Measurements from ENCODE around the gene GRB10.
"Not testable (repeated sequence)": the region's sequence is repeated elsewhere in the genome, so short reads cannot be mapped to it uniquely, and the experiment has no call there.

GRB10 gene

GRCh38 chr7:50584793-50585408 is 197.8 kb downstream of the GRB10 start:
- TF ChIP-seq GATA1 (IDR thresholded peaks at IDR 0.05; ENCODE audit: low read depth, low read length) (no peak), POLR2A (IDR thresholded peaks at IDR 0.05; ENCODE audit: low read length) (no peak)
- DNase-seq, result no peak

DNA sequence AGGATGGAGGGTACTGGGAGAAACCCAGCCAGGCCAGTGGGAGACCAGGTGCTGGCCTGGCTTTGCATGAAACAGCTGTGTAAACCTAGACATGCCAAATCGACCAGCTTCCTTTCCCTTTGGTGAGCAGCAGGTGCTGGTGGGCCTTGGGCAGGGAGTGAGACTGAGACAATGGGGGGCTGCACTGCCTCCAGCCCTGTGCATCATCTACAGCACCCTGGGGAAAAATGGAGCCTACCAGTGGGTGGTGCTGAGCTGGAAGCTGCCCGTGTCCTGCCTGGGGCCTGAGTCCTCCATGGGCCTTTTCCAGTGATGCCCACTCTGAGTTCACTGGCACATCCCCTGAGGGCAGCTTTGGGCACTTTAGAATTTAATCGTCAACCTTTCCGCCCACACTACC is 198.3 kb downstream of the GRB10 start:
- no peak for DNase-seq
- TF ChIP-seq GATA1 (IDR thresholded peaks at IDR 0.05; ENCODE audit: low read depth, low read length) (no peak), POLR2A (IDR thresholded peaks at IDR 0.05; ENCODE audit: low read length) (no peak)

GRCh38 chr7:50583295-50583694 is 199.4 kb downstream of the GRB10 start:
- not testable (repeated sequence) for DNase-seq

DNA sequence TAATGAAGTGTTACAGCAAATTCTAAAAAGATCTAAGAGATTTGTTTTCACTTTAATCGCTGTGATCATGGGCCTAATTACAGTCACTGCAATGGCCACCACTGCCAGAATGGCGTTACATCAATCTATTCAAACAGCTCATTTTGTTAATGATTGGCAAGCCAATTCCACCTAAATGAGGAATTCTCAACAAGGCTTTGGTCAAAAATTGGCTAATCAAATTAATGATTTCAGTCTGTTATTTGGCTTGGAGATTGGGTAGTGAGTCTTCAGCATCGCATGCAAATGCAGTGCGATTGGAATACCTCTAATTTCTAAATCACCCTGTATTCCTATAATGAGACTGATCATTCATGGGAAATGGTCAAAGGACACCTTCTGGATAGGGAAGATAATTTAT is 200.4 kb downstream of the GRB10 start:
- not testable (repeated sequence) for DNase-seq

- DNase-seq, result not testable (repeated sequence)
Measured at GRCh38 chr7:50580666-50581065, 202.0 kb downstream of the GRB10 start.

DNA sequence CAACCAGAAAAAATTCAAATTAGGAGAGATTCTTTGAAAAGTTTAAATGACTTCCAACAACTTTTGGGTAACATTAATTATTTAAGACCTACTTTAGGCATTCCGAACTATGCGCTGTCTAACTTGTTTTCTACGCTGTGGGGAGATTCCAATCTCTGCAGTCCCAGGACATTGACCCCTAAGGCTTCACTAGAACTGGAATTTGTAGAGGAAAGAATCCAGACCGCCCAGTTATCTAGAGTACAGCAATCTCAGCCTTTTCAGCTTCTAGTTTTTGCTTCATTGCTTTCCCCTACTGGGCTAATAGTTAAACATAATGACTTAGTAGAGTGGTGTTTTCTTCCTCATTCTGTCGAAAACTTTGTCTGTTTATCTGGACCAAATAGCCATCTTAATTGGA is 202.6 kb downstream of the GRB10 start:
- no peak for TF ChIP-seq POLR2A (IDR thresholded peaks at IDR 0.05; ENCODE audit: low read length)
- TF ChIP-seq GATA1 (IDR thresholded peaks at IDR 0.05; ENCODE audit: low read depth, low read length), result no peak

DNA sequence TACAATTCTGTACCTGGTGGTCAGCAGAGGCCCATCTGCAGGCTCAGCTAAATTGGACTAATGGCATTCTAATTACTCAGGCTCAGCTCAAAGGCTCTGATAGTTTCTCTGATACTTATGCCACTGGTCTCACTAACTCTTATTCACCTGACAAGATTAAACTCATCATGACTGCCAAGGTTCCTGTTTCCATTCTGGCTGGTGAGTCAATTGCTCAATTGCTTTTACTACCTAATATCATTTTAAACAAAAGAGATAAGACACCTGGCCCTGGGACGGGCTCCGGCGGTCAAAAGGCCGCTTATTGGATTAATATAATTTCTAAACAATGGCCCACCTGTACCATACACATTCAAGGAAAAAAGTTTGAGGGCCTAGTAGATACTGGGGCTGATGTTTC is 204.6 kb downstream of the GRB10 start:
- DNase-seq, result not testable (repeated sequence)

More for the DNA sequence above, 202.6 kb downstream of the GRB10 start:
- DNase-seq, result no peak

DNA sequence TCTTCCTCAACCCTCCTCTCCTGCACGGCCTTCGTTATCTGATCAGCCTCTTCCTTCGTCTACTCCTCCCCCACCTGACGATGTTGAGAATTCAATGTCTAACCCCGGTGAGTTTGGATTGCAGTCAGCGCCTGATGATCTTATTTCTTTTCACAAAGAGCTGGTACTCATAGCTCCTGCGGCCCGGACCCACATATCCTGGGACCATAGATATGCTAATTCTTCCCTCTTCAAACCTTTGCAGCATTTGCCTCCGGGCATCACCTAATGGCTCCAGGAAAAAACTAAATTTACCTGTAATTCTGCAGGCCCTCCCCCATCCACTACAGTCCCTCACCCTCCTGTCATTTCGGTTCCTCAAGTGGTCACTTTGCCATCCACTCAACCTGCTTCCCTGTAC is 205.1 kb downstream of the GRB10 start:
- TF ChIP-seq POLR2A (IDR thresholded peaks at IDR 0.05; ENCODE audit: low read length) (no peak), GATA1 (IDR thresholded peaks at IDR 0.05; ENCODE audit: low read depth, low read length) (no peak)
- no peak for DNase-seq

- not testable (repeated sequence) for DNase-seq
Measured at GRCh38 chr7:50576388-50576787, 206.3 kb downstream of the GRB10 start.

GRCh38 chr7:50567715-50568261 is 214.9 kb downstream of the GRB10 start:
- no peak for TF ChIP-seq GATA1 (IDR thresholded peaks at IDR 0.05; ENCODE audit: low read depth, low read length)
- no peak for TF ChIP-seq POLR2A (IDR thresholded peaks at IDR 0.05; ENCODE audit: low read length)
- DNase-seq, result no peak

DNA sequence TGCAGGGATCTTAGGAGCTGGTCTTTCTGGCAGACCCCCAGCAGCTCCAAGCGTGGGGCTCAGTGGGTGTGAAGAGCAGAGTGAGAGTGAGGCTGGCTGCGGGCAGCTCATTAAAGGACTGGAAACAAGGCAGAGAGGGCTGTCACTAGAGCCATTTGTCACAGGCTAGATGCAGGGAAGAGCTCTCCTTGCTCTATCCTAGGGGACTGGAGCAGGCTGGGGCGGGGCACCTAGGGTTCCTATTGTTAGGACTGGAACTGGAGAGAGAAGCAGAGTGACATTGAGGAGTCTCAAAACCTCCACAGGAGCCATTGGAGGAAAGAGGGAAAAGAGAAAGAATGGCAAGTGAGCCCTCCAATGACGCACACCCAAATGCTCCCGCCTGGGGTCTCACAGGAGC is 216.7 kb downstream of the GRB10 start:
- no peak for DNase-seq
- no peak for TF ChIP-seq GATA1 (IDR thresholded peaks at IDR 0.05; ENCODE audit: low read depth, low read length)
- no peak for TF ChIP-seq POLR2A (IDR thresholded peaks at IDR 0.05; ENCODE audit: low read length)

- TF ChIP-seq POLR2A (IDR thresholded peaks at IDR 0.05; ENCODE audit: low read length) (no peak), GATA1 (IDR thresholded peaks at IDR 0.05; ENCODE audit: low read depth, low read length) (no peak)
- no peak for DNase-seq
Measured at GRCh38 chr7:50565559-50565916, 217.2 kb downstream of the GRB10 start.

DNA sequence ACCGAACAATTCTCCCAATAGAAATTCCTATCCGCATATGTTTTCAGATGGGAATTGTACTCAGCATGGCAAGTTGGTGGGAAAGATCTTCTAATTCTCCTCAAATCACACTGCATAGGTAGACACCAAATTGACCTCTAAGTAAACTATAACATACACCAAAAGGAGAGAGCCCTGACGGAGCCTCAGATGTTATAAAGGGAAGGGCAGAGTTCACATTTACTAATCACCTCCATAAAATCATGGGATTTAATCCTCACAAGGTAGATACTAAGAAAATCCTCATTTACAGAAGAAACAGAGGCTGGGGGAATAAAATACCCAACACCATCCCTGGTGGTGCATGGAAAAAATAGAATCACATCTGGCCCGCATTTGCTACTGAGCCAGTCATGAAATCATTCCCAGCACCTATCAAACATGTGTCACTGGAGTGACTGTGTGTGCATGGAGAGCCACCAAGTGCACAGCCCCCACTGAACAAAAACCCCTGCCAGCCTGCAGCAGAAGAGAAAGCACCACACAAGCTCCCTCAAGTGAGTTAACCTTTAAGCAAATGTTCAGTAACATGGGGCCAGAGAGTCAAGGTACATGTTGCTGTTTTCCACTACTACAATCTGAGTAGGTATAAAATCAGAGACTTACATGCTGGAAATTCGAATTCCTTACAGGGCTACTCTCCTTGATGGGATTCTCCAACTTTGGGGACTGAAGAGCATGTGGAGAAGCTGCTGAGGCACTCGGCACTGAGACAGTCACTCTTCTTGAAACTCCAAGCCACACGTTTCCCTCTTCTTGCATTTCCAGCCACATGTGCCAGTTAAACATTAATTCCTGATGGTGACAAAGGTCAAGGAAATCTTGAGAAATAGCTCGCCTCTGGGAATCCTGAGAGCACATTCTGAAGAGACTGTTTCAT is 217.8 kb downstream of the GRB10 start, which contains the start of gene DDC:
Gene DDC, minus strand, starts transcription at position 766 of the 919 bp plus-strand sequence. CDS start 21,320 bp downstream, outside the sequence.
- no peak for TF ChIP-seq POLR2A (IDR thresholded peaks at IDR 0.05; ENCODE audit: low read length)
- TF ChIP-seq GATA1 (IDR thresholded peaks at IDR 0.05; ENCODE audit: low read depth, low read length), result no peak
- no peak for DNase-seq

- TF ChIP-seq GATA1 (IDR thresholded peaks at IDR 0.05; ENCODE audit: low read depth, low read length) (no peak), POLR2A (IDR thresholded peaks at IDR 0.05; ENCODE audit: low read length) (no peak)
- no peak for DNase-seq
Measured at GRCh38 chr7:50564171-50564570, 218.5 kb downstream of the GRB10 start.

DNA sequence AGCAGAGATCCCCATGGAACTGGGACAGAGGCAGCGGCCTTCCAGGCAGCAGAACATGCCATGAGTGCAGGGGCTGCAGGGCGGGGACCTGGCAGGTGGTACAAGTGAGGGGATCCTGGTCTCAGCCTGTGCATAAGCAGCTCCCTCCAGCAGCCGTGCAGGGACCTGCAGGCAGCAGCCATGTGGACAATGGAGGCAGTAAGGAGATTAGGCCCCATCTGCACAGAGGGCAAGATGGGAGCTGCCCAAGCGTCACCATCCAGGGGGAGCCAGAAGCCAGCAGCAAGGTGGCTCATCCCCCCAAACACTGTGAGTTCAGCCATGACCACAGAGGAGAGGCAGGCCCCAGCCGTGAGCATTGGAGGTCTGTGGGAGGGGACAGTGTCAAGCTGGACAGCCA is 220.6 kb downstream of the GRB10 start:
- no peak for DNase-seq
- TF ChIP-seq GATA1 (IDR thresholded peaks at IDR 0.05; ENCODE audit: low read depth, low read length), result no peak
- TF ChIP-seq POLR2A (IDR thresholded peaks at IDR 0.05; ENCODE audit: low read length), result no peak

Data from erythroblast (primary cell).